ENCODE data around the gene DAAM1. TPM values are rescaled to one million over a fixed set of nuclear protein-coding genes. Genes with fewer than 3 reads are reported as not detected.

The DAAM1 gene
- total RNA-seq, 4 donors from 2014 or later: 40.0 to 86.7 (median 57.6) TPM

DNA sequence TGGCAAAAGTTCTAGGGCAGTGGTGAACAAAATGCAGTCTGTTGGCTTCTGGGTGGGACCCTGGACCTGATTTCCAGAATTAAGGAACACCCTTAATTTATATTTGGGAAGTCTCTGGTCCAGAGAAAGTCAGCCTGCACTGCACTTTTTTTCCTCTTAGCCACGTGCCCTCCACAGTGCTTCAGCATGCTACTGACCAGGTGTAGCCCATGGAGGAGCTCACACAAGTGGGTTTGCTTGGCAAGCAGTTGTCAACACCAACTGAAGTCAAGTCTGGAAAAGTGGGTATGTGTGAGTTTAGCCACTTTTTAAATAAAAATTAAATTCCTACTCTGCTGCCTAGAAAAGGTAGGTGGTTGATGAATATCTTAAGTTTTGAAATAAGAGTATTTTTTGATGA lies 111.3 kb downstream of the DAAM1 start:
- H3K27ac ChIP-seq: no peak overlapping the region
- H3K36me3 ChIP-seq: no peaks in the 10 kb centered on the region
- H3K4me3 ChIP-seq: no peak overlapping the region
- H3K9me3 ChIP-seq: no peaks in the 10 kb centered on the region
- no peaks in the 10 kb centered on the region for H3K27me3 ChIP-seq
- no peak for TF ChIP-seq POLR2A (IDR thresholded peaks at IDR 0.05)
- TF ChIP-seq EP300 (IDR thresholded peaks at IDR 0.05): no peak
- TF ChIP-seq, protein P1, sequence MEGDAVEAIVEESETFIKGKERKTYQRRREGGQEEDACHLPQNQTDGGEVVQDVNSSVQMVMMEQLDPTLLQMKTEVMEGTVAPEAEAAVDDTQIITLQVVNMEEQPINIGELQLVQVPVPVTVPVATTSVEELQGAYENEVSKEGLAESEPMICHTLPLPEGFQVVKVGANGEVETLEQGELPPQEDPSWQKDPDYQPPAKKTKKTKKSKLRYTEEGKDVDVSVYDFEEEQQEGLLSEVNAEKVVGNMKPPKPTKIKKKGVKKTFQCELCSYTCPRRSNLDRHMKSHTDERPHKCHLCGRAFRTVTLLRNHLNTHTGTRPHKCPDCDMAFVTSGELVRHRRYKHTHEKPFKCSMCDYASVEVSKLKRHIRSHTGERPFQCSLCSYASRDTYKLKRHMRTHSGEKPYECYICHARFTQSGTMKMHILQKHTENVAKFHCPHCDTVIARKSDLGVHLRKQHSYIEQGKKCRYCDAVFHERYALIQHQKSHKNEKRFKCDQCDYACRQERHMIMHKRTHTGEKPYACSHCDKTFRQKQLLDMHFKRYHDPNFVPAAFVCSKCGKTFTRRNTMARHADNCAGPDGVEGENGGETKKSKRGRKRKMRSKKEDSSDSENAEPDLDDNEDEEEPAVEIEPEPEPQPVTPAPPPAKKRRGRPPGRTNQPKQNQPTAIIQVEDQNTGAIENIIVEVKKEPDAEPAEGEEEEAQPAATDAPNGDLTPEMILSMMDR (IDR thresholded peaks at IDR 0.05): no peak
- 79 to 96% methylated on average over 1 of the region's 1 CpG for WGBS, 2 donors
- peaks cover 0 to 30% (median 3%) of the 10 kb centered on the region in 4 donors for H3K4me1 ChIP-seq
- DNase-seq (ENCODE audit: low spot score in 2 of 2): no peak

DNA sequence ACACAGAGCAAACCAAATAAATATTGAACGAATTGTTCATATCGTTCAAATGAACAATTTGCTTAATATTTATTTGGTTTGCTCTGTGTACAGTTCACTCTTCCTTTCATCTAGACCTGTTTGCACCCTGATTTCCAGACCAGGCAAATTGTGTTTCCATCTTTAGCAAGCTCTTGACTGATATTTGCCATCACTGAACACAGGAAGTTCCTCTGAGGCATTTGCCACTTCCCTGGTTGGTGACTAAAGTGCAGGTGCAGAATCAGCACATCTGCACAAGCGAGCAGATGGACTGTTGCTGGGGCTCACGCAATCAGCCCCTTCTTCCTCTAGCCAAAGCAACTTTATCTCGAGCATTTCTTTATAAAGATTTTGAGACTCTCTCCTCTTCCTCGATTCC lies 112.9 kb downstream of the DAAM1 start:
- H3K4me1 ChIP-seq: peaks cover 0 to 26% (median 2%) of the 10 kb centered on the region in 4 donors
- H3K27ac ChIP-seq: no peak overlapping the region
- TF ChIP-seq, protein P1 (IDR thresholded peaks at IDR 0.05): no peak
- TF ChIP-seq EP300 (IDR thresholded peaks at IDR 0.05): peak in 1 of 2 donors; percentile 28
- WGBS, 2 donors: 78 to 87% methylated on average over 6 of the region's 6 CpGs
- no peaks in the 10 kb centered on the region for H3K9me3 ChIP-seq
- H3K4me3 ChIP-seq: no peak overlapping the region
- H3K36me3 ChIP-seq: no peaks in the 10 kb centered on the region
- DNase-seq (ENCODE audit: low spot score in 2 of 2): no peak
- H3K27me3 ChIP-seq: no peaks in the 10 kb centered on the region

DNA sequence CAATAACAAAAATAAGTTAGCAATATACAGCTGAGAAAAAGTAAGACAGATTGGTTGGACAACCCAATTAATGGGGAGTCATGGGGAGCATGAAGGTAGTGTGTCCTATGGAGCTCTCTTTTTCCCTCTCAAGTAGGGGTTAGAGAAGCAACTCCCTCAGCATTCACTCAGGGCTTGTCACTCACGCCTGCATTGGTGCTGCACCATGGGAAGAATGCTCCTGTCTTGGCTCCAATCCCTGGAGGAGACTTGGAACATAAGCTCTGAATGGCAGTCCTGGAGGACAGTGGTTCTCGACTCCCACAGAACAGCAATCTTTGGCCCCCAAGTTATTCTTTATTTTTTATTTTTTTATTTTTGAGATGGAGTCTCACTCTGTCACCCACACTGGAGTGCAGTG lies 113.8 kb downstream of the DAAM1 start:
- Histone ChIP-seq H3K27me3 (no peaks in the 10 kb centered on the region), H3K27ac (no peak overlapping the region), H3K9me3 (no peaks in the 10 kb centered on the region), H3K36me3 (no peaks in the 10 kb centered on the region), H3K4me1 (peaks cover 0 to 24% (median 2%) of the 10 kb centered on the region in 4 donors), H3K4me3 (no peak overlapping the region)
- 84 to 98% methylated on average over 2 of the region's 2 CpGs for WGBS, 2 donors
- TF ChIP-seq, protein P1 (IDR thresholded peaks at IDR 0.05): no peak
- TF ChIP-seq EP300 (IDR thresholded peaks at IDR 0.05) (no peak), POLR2A (IDR thresholded peaks at IDR 0.05) (no peak)
- DNase-seq (ENCODE audit: low spot score in 2 of 2): no peak

DNA sequence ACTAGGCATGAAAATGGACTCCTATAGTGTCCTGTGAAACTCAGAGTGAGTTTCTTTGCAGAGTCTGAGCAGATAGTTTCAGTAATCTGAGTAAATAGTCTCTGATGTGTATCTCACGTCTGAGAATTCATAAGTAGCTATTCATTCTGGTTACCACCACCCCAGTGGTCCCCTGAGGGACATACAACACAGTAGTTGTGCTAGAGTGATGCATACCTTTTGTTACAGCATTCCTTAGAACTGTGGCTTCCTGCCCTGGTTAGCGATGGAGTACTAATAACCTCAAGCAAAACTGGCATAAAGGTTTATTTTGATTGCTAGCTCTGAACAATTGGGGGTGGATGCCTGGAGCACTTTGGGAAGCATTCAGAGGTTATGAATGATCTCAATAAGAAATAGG lies 114.7 kb downstream of the DAAM1 start:
- Histone ChIP-seq H3K4me3 (no peak overlapping the region), H3K27ac (no peak overlapping the region), H3K27me3 (no peaks in the 10 kb centered on the region), H3K4me1 (peaks cover 0 to 22% (median 2%) of the 10 kb centered on the region in 4 donors), H3K9me3 (no peaks in the 10 kb centered on the region), H3K36me3 (no peaks in the 10 kb centered on the region)
- WGBS, 2 donors: 56 to 92% methylated on average over 2 of the region's 2 CpGs
- TF ChIP-seq, protein P1 (IDR thresholded peaks at IDR 0.05): no peak
- TF ChIP-seq POLR2A (IDR thresholded peaks at IDR 0.05): no peak
- TF ChIP-seq EP300 (IDR thresholded peaks at IDR 0.05): no peak
- no peak for DNase-seq (ENCODE audit: low spot score in 2 of 2)

DNA sequence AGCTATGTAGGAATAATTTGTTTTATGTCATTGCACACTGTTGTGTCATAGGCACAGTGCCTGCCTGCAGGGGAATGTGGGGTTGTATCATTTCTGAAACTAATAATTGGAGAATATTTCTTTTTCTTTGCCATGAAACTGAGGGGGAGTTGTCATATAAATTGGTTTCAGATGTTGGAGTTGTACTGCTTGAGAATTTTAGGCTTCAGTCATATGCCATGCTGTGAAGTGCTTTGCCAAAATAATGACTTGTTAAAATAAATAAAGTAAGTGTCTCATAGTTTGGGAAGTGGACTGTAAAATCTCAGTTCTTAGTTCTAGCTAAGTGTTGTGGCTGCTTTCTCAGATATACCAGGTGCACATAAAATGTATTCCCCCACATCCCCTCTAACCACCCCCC lies 116.8 kb downstream of the DAAM1 start:
- TF ChIP-seq POLR2A (IDR thresholded peaks at IDR 0.05) (no peak), EP300 (IDR thresholded peaks at IDR 0.05) (no peak)
- TF ChIP-seq, protein P1 (IDR thresholded peaks at IDR 0.05): no peak
- H3K9me3 ChIP-seq: no peaks in the 10 kb centered on the region
- peaks cover 0 to 29% (median 2%) of the 10 kb centered on the region in 4 donors for H3K4me1 ChIP-seq
- no peak for DNase-seq (ENCODE audit: low spot score in 2 of 2)
- no peak overlapping the region for H3K27ac ChIP-seq
- no peak overlapping the region for H3K4me3 ChIP-seq
- no peaks in the 10 kb centered on the region for H3K27me3 ChIP-seq
- no peaks in the 10 kb centered on the region for H3K36me3 ChIP-seq
